Muscle of leg (tissue), 11 donors: ENCODE measurements around the gene HIGD1C. TPM values are rescaled to one million over a fixed set of nuclear protein-coding genes. Genes with fewer than 3 reads are reported as not detected.

Source experiments
- DNase-seq: peaks from one replicate; pipeline ENCODE4 v3.0.0; 2013
- H3K27ac ChIP-seq: one replicate; pipeline ENCODE4 v1.5.1; 2013; ENCODE audit warnings: mild to moderate bottlenecking, low read length, control low read depth
- H3K27me3 ChIP-seq: one replicate; pipeline ENCODE4 v1.6.1; 2013; ENCODE audit warnings: low read length; ENCODE audit not compliant: control insufficient read depth, insufficient read depth
- H3K36me3 ChIP-seq: one replicate; pipeline ENCODE4 v1.6.1; 2013; ENCODE audit warnings: low read length; ENCODE audit not compliant: control insufficient read depth, insufficient read depth
- H3K4me1 ChIP-seq: one replicate; pipeline ENCODE4 v1.6.1; 2013; ENCODE audit warnings: low read length; ENCODE audit not compliant: control insufficient read depth, insufficient read depth
- H3K4me3 ChIP-seq: one replicate; pipeline ENCODE4 v1.5.1; 2013; ENCODE audit warnings: low read length, control low read depth
- H3K9me3 ChIP-seq: replicated peaks from 2 replicates; pipeline ENCODE4 v1.6.1; 2013; ENCODE audit warnings: low read depth, low read length; ENCODE audit not compliant: control insufficient read depth
- WGBS: methylation state at CpG from one replicate; pipeline ENCODE4 v1.1.5; 2013; ENCODE audit warnings: missing lambda C conversion rate; ENCODE audit not compliant: insufficient coverage; 5-methylcytosine and 5-hydroxymethylcytosine counted together
- polyA plus RNA-seq, 8 donors: library from polyadenylated mRNA; unstranded; fragments of 120-200 nt; gene quantifications; one replicate each; pipeline versions ENCODE4 v1.2.1 to v1.2.3, GENCODE V29; 2013; ENCODE audit warnings: inconsistent platforms in 1 of 8, low replicate concordance in 1 of 8; ENCODE audit not compliant: insufficient read length in 8 of 8, insufficient read depth in 1 of 8
- total RNA-seq: library from RNA; stranded (reverse); fragments of 120-200 nt; gene quantifications from one replicate; pipeline ENCODE4 v1.2.4, GENCODE V29; 2013

Gene HIGD1C
- total and polyA plus RNA-seq, 9 donors = 0.44 to 0.98 (median 0.55) TPM; not detected in 5

GRCh38 chr12:50932787-50933280 is 19.5 kb upstream of the HIGD1C start:
- no CpG with 5 or more reads among the region's 2 CpGs for WGBS
- Histone ChIP-seq H3K9me3 (peaks cover 4% of the 10 kb centered on the region), H3K27me3 (no peaks in the 10 kb centered on the region), H3K4me3 (no peak overlapping the region), H3K36me3 (peaks cover 27% of the 10 kb centered on the region), H3K27ac (no peak overlapping the region), H3K4me1 (peaks cover 4% of the 10 kb centered on the region)
- no peak for DNase-seq

DNA sequence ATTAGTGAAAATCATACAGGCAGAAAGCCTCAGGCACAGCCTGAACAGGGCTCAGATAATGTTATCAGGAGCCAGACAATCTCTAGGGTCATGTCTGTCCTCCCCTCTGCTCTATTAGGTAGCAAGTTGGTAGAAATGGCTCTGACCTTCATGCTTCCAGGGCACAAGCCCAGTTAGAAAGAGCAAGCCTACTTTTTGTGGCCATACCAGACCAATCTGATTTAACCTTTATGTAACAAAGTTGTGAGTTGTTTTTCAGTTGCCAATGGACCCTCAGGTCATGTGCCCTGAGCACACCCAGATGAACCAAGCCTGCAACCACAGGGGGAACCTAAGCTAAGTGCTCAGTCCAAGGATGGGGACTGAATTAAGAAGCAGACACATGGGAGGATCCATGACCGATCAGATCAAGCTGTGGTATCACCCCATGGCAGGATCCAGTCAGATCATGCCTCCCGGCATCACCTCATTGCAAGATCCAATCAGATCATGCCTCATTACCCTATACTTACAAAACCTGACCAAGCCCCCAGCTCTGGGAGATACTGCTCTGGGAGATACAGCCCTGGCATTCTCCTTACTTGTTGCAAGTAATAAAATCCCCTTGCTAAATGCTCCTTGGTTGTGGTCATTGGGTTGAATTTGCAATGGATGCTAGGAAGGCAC is 18.8 kb upstream of the HIGD1C start:
- Histone ChIP-seq H3K27ac (no peak overlapping the region), H3K4me1 (peaks cover 4% of the 10 kb centered on the region)

GRCh38 chr12:50934371-50934851 is 17.9 kb upstream of the HIGD1C start:
- Histone ChIP-seq H3K4me1 (peaks cover 4% of the 10 kb centered on the region), H3K4me3 (no peak overlapping the region), H3K36me3 (peaks cover 28% of the 10 kb centered on the region), H3K27me3 (no peaks in the 10 kb centered on the region), H3K27ac (peak overlapping the region; percentile 48), H3K9me3 (peaks cover 6% of the 10 kb centered on the region)
- DNase-seq = peak; percentile 53
- WGBS = 43% methylated on average over 1 of the region's 3 CpGs

More for the DNA sequence above, 18.8 kb upstream of the HIGD1C start:
- H3K36me3 ChIP-seq = peaks cover 28% of the 10 kb centered on the region
- 100% methylated on average over 2 of the region's 2 CpGs for WGBS
- H3K27me3 ChIP-seq = no peaks in the 10 kb centered on the region
- no peak for DNase-seq
- no peak overlapping the region for H3K4me3 ChIP-seq
- peaks cover 6% of the 10 kb centered on the region for H3K9me3 ChIP-seq

DNA sequence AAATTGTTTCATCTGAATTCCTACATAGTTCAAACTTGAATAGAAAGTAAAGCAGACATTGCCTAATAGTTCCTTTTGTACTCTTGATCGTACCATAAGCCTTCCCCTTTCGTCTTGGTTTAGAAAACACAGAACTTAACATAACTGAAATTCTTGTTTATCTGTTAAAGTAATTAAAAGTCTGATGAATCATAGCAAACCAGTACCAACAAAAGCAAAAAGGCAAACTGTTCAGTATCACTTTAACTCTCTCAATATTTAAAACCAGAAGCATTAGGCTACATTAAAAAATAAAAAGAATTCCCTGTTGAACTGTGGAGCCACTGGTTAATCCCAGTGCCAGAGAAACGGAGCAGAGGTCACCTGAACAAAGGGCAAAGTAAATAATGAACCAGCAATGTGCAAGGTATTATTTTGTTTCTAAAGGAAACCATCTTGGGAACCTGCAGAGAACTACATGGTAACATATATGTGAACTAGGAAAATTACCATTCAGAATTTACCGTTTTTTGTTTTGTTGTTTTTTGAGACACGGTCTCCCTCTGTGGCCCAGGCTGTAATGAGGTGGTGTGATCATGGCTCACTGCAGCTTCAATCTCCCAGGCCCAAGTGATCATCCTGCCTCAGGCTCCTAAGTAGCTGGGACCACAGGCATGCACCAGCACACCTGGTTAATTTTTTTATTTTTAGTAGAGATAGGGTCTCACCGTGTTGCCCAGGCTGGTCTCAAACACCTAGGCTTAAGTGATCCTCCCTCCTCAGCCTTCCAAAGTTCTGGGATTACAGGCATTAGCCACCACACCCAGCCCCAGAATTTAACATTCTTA is 17.1 kb upstream of the HIGD1C start:
- H3K9me3 ChIP-seq = peaks cover 6% of the 10 kb centered on the region
- H3K27me3 ChIP-seq = no peaks in the 10 kb centered on the region
- WGBS = 40% methylated on average over 1 of the region's 6 CpGs
- H3K27ac ChIP-seq = peak overlapping the region; percentile 48
- no peak overlapping the region for H3K4me3 ChIP-seq
- H3K36me3 ChIP-seq = peaks cover 25% of the 10 kb centered on the region
- H3K4me1 ChIP-seq = peaks cover 4% of the 10 kb centered on the region
- peak; percentile 20 for DNase-seq

- Histone ChIP-seq H3K4me1 (peaks cover 4% of the 10 kb centered on the region), H3K4me3 (no peak overlapping the region), H3K27ac (no peak overlapping the region), H3K27me3 (no peaks in the 10 kb centered on the region), H3K36me3 (peaks cover 20% of the 10 kb centered on the region), H3K9me3 (peaks cover 6% of the 10 kb centered on the region)
- DNase-seq = no peak
- 93% methylated on average over 6 of the region's 9 CpGs for WGBS
Measured at GRCh38 chr12:50936821-50937530, 15.4 kb upstream of the HIGD1C start.

GRCh38 chr12:50937653-50938052 is 14.7 kb upstream of the HIGD1C start:
- Histone ChIP-seq H3K36me3 (peaks cover 20% of the 10 kb centered on the region), H3K9me3 (peaks cover 6% of the 10 kb centered on the region), H3K27me3 (no peaks in the 10 kb centered on the region), H3K4me1 (peaks cover 4% of the 10 kb centered on the region), H3K4me3 (no peak overlapping the region), H3K27ac (no peak overlapping the region)
- no peak for DNase-seq
- WGBS = 100% methylated on average over 1 of the region's 1 CpG

DNA sequence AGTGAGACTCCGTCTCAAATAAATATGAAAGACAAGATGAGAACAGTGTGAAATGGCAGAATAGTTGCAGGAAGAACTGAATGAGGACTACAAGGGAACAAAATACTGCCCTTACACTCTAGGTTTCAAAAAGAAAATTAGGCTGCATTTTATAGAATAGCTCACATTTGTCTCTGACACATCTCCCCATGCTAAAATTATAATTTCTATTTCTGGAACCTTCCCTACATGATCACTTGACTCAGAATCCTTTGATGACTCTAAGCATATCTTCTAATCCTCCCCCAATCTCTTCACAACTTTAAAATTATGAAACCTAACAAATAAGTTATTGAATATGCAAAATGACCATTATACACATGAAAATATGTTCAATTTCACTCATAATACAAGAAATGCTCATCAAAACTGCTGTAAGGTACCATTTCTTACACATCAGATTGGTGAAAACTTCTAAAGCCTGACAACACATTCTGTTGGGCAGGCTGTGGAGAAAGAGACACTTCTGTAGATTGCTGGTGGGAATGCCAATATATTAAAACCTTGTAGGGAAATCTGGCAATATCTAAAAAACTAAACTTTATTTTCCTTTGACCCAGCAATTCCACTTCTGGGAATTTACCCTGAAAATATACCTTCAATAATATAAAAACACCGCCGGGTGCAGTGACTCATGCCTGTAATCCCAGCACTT is 4.3 kb upstream of the HIGD1C start:
- no peak overlapping the region for H3K4me3 ChIP-seq
- no peak for DNase-seq
- H3K27me3 ChIP-seq = no peaks in the 10 kb centered on the region
- no peaks in the 10 kb centered on the region for H3K9me3 ChIP-seq
- no CpG with 5 or more reads among the region's 3 CpGs for WGBS
- no peaks in the 10 kb centered on the region for H3K4me1 ChIP-seq
- no peak overlapping the region for H3K27ac ChIP-seq
- peaks cover 2% of the 10 kb centered on the region for H3K36me3 ChIP-seq

GRCh38 chr12:50948798-50949197 is 3.5 kb upstream of the HIGD1C start:
- no peaks in the 10 kb centered on the region for H3K4me1 ChIP-seq
- H3K27me3 ChIP-seq = no peaks in the 10 kb centered on the region
- H3K9me3 ChIP-seq = no peaks in the 10 kb centered on the region
- no peak overlapping the region for H3K27ac ChIP-seq
- no peak for DNase-seq
- peaks cover 2% of the 10 kb centered on the region for H3K36me3 ChIP-seq
- 90% methylated on average over 1 of the region's 4 CpGs for WGBS
- H3K4me3 ChIP-seq = no peak overlapping the region

DNA sequence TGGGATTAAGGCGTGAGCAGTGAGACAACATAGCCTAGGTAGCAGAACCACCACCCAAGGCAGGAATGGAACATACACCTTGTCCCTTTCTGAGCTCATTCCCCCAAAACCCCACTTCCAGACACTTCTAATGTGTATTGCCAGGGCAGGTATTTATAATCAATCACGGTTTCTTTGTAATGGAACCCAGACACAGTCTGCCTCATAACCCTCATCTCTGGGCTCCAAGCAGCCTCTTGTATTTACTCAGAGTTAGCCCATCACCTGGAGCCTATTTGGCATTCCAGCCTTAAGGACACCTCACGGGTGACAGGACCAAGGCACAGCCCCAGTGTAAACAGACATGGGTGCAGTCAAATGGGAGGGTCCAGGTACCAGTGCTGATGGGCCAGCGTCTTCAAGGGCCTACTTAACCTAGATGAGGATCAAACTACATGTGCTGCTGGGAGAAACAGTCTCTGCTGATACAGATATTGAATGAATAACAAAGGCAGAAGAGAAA is 2.5 kb upstream of the HIGD1C start:
- no peaks in the 10 kb centered on the region for H3K9me3 ChIP-seq
- H3K27ac ChIP-seq = no peak overlapping the region
- no peaks in the 10 kb centered on the region for H3K4me1 ChIP-seq
- WGBS = 100% methylated on average over 1 of the region's 4 CpGs
- no peaks in the 10 kb centered on the region for H3K27me3 ChIP-seq
- no peak overlapping the region for H3K4me3 ChIP-seq
- DNase-seq = no peak
- peaks cover 5% of the 10 kb centered on the region for H3K36me3 ChIP-seq
